CMK (cell line): ENCODE results near the gene RNFT2.

Experiments used
- DNase-seq: peaks from one replicate; pipeline ENCODE4 v3.0.0-alpha.2; 2010; ENCODE audit warnings: low read depth

RNFT2 gene

DNA sequence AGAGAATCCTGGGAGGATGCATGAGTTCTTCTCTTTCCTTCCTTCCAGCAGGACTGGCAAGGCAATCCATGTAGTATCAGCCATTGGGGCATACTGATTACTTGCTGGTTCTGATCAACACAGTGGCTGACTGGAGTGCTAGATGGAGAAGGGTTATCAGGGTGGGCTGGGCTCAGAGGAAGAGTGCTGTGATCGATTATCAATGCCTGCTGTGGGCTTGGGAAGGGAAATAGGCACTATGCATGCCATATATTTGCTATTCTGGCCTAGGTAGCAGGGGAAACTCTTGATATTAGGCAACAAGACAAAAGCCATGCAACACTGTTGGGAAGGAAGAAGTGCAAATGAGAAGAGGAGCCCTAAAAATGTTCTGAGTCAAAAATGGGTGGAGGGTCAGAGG lies 97.4 kb downstream of the RNFT2 start:
- no peak for DNase-seq

DNA sequence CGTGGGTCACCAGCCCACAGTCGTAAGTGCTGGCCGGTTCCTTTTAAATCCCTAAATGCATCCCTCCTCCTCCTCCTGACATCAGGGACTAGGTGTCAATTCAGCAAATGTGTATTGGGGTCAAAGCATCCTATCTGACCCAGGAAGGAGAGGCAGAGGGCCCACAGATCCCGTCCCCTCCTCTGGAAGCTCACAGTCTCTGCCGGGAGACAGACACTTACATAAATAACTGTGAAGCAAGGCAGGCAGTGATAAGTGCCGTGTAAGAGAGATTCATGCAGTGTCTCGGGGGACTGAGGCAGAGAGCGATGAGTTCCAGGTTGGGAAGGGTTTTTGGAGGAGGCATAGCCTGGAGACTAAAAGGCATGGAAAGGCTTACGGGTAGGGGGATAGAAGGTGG lies 99.0 kb downstream of the RNFT2 start:
- DNase-seq, result no peak

DNA sequence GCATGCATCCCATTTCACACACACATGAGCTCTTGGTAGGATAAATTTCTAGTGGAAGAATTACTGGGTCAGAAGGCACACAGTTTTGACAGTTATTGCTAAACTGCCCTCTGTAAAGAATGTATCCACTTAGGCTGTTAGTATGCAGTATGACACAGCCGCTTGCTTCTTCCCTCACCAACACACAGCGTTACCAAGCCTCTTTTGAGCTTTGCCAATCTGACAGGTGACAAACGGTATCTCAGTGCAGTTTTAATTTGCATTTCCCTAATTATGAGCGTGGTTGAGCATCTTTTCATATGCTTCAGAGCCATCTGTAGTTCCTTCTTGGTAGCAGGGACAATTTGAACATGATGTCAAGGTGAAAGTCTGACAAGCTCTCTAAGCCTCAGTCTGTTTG lies 100.2 kb downstream of the RNFT2 start:
- no peak for DNase-seq

DNA sequence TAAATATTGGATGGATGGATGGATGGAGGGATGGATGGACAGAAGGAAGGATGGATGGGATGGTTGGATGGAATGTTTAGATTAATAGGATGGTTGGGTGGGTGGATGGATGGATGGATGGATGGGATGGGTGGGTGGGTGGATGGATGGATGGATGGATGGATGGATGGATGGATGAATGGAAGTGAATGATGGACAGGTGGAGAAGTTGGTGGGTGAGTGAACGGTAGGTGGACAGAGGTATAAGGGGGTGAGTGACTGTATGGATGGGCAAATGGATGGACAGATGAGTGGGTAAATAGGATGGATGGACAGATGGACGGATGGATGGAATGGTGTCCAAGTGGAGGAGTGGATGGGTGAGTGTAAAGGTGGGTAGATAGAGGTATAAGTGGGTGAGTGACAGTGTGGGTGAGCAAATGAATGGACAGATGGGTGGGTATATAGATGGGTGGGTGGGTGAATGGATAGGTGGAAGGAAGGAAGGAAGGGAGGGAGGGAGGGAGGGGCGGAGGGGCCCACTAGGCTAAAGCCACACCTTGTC lies 101.2 kb downstream of the RNFT2 start:
- DNase-seq, result no peak

DNA sequence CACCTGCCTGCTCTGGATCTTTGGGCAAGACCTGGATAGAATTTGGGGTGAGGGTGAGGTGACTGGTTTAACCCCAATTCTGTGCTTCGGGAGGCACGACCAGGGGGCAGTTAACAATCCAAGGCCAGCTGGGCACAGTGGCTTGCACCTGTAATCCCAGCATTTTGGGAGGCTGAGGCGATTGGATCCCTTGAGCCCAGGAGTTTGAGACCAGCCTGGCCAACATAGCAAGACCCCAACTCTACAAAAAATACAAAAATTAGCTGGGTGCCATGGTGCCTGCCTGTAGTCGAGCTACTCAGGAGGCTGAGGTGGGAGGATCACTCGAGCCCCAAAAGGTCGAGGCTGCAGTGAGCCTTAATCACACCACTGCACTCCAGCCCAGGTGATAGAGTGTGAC lies 105.0 kb downstream of the RNFT2 start:
- DNase-seq, result no peak

DNA sequence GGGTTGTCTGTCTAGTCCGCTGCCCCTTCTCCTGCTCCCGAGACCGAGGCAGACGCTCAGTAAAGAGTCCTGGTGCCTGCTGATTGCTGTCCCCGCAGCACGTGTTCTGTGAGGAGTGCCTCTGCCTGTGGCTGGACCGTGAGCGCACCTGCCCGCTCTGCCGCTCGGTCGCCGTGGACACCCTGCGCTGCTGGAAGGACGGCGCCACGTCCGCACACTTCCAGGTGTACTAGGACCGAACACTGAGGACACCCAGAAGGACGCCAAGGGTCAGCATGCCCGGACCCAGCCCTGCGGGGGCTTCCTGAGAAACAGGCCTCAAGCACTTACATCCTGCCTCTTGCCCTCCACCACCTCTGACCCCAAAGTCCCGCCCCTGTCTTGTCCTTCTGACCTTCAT lies 111.1 kb downstream of the RNFT2 start:
- DNase-seq, result no peak

DNA sequence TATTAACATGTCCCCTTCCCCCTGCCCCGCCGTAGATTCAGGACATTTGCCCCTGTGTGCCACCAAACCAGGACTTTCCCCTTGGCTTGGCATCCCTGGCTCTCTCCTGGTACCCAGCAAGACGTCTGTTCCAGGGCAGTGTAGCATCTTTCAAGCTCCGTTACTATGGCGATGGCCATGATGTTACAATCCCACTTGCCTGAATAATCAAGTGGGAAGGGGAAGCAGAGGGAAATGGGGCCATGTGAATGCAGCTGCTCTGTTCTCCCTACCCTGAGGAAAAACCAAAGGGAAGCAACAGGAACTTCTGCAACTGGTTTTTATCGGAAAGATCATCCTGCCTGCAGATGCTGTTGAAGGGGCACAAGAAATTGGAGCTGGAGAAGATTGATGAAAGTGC lies 114.2 kb downstream of the RNFT2 start:
- no peak for DNase-seq

DNA sequence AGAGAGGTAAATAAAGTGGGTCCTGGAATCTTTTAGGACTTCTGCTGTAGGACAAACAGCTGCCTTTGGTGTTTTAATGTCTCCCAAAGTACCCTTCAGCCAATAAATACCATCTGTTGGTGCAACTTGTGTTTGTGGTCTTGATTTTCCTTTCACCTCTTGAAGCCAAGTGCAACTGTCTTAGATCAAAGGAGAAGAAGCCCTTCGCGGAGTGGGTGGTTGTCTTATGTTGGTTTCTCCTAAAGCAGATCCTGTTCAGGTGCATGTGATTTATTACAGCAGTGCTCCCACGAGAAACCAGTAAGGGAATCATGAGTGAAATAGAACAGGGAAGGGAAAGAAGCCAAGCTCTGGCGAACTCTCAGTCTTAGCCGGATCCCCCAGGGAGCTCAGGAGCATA lies 115.4 kb downstream of the RNFT2 start:
- DNase-seq, result no peak

DNA sequence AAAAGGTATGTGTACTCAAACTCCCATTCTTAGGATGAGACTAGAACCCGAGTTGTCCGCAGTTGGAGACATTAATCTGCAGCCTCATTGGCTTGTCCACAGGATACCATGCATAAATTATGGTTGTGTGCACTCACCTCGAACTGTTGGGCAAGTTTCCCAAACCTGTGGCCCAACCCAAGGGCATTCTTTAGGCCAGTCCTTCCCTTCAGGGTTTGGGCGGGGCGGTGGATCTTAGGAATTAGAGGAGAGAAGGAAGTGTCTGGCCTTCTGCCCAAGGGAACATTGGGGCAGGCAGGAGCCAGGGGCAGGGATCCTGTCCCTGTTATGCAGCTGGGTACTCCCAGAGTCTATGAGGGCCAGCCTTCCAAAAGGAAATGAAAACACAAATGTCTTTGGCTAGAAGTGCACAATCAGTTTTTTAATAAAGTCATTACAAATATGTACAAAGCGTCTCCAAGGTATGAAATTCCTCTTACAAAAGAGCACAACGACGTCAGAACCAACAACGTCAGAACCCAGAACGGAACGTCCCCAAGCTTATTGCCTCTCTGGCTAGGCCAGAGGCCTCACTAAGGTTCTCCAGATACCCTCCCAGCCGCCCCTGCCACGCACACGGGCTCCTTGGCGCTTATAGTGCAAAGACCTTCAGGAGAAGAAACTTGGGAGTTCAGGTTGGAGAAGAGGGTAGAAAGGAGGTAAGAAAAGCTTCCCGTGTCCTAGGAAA lies 117.8 kb downstream of the RNFT2 start:
- no peak for DNase-seq

DNA sequence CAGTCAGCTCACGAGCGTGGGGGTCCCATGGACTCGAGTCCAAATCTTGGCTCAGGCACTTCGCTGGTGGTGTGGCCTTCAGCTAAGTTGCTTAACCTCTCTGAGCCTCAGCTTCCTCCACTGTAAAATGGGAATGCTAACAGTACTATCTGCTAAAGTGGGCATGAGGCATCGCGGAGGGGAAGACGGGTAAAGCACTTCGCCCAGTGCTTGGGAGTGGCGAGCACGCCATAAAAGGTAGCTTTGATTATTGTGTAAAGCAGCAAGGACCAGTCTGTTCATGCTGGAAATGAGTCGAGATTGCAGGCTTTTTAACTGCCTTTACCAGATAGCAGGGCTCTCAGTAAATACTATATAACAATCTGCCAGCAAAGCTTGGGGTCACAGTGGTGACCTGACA lies 118.6 kb downstream of the RNFT2 start:
- DNase-seq, result no peak

DNA sequence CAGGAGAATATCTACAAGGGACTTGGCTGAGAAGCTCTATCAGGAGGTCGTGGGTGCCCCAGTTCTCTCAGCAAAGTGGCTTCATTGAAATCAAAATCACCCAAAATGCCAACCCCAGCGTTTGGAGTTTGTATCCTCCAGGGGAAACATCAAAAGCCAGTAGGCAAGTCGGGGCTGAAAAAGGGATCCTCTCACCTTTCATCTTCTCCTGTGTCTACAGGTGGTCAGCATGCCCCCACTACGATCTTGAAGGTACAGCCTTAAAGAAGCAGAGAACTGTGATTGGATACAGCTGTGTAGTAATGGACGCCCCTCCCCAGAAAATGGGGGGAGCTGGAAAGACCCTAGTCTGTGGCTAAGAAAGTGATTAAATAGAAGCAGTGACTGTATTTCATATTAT lies 121.0 kb downstream of the RNFT2 start:
- DNase-seq, result no peak

DNA sequence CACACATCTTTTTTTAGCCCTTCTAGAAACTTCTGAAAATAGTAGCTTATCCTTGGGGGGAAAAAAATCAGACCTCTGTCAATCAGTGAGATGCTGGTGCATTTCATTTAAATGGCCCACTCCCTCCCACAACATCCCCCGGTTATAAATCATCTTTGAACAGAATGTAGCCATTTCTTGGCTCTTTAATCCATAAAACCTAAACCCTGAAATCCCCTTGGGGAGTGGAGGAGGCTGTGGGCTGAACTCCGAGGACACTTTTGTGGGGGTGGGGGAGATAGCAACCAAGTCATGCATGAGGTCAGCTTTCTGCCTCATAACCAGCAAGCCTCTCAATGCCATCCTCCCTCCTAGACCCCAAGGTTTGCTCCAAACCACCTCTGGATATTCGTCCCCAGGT lies 122.1 kb downstream of the RNFT2 start:
- no peak for DNase-seq

DNA sequence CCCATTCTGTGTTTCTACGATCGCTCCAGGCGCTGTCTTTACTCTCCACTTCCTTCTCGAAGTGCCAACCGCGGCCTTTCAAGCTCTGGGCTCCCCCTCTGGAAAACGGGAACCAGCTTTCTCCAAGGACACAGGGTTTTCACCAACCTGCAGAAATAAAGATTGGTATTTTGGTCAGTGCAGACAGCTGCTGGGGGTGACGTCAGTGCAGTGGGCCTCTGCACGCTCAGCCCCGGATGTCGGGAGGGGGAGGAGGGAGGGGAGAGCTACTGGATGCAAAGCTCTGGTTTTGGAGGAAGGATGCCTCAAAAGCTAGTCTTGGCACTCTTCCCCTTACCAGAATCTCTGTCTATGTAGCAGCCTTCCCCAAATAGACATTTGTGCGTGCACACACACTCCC lies 123.2 kb downstream of the RNFT2 start:
- no peak for DNase-seq

DNA sequence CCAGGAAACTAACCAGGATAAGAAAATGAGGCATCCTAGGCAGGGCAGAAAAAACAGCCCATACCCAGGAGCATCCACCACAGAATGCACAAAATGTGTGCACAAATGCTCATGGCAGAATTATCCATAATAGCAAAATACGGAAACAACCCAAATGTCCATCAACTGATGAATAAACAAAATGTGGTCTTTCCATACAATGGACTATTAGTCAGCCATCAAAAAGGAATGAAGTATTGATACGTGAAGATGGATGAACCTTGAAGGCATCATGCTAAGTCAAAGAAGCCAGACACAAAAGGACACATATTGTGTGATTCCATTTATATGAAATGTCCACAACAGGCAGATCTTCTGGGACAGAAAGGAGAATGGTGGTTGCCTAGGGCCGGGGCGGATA lies 124.1 kb downstream of the RNFT2 start:
- DNase-seq, result no peak

DNA sequence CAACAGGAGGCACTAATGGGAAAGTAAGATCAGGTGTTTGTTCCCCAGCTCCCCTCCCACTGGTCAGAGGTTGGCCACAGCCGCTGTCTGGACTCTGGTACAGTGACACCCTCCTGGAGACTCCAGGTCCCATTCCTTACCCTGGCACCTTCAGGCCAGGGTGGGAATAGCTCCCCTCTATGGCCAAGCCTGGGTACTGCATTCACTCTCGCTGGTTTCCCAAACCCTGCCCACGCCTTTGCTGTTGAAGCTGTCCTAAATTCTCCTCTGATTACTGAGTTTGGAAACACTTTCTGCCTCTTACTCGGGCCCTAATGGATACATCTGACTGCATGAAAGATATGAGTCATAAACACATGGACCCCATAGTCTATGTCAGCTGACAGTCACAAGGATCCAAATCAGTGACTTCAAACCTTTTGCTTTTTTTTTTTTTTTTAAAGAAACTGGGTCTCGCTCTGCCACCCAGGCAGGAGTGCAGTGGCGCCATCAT lies 125.2 kb downstream of the RNFT2 start:
- no peak for DNase-seq

DNA sequence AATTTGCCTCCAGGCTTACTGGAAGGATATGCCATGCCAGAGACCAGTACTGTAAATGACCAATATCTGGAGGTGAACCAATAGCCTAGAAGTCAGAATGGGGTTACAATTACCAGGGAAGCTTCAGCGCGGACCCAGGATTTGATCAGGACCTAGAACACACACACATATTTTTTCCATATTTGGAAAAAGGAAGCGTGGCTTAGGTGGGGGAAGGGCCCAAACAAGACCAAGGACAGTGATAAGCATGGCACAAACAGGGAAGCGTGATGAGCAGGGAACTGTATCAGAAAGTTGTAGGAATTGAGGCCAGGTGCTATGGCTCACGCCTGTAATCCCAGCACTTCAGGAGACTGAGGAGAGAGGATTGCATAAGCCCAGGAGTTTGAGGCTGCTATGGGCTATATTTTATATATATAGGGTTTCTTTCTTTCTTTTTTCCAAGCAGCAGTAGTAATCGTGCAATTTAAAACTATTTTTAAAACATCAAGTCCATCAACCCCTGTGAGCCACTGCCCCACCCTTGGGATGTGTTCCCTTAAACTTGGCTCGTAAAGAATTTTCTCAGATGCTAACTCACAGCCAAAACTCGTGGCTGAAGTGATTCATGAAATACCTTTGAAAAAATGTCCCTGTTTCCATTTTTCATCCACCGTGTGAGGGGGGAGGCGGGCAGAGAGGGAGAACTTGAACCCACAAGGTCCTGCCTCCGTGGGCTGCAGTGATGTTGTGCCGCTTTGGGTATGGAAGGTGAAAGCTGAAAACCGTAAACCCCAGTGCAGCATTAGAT lies 126.5 kb downstream of the RNFT2 start:
- DNase-seq, result no peak

DNA sequence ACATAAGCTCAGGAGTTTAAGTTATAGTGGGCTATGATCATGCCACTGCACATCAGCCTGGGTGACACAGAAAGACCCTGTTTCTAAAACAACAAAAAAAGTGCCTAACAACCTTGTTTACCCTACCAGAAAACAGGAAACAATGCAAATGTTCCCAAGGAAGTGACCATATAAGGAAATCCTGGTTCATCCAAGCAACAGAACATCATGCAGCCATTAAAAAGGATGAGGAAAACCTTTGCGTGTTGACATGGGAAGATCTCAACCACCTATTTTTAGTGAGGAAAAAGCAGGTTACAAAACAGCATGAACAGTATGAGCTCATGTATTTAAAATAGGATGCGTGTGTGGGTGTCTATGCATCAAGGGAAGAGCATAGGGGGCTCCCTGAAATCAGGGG lies 129.4 kb downstream of the RNFT2 start:
- no peak for DNase-seq

DNA sequence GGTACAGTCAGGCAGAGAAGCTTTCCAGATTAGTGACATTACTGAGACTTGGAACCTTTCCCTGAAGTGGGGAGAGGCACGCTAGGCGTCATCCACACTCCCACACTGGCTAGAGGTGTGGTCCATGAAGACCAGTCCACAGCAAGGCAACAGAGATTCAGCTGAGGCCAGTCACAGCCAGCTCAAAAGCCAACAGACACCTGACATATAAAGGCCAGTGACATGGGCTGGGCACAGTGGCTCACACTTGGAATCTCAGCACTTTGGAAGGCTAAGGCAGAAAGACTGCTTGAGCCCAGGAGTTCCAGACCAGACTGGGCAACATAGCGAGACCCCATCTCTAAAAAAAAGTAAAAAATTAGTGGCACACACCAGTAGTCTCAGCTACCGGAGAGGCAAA lies 132.2 kb downstream of the RNFT2 start:
- no peak for DNase-seq

DNA sequence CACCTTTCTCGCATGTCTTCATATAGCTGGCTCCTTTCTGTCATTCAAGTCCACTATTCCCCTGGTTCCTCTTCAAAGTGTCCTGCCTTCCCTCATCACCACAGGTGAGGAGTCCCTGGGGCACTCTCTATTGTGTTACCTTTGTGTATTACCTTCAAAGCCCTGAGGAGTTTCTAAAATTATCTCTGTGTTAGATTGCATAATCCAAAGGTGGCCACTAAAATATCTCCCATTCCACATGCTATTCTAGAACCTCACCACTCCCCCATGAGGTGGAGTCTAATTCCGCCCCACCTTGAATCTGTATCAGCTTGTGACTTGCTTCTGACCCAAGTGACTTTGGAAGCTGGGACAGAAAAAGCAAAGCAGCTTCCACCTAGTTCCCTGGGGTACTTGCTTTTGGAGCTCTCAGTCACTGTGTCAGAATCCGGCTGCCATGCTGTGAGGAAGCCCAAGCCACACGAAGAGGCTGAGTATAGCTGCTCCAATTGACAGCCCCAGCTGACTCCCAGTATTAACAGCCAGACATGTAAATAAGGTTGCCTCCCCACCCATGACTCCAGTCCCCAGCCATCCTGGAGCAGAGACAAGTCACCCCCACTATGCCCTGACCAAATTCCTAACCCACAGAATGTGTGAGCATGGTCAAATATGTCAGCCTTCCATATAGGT lies 136.3 kb downstream of the RNFT2 start:
- DNase-seq, result no peak

DNA sequence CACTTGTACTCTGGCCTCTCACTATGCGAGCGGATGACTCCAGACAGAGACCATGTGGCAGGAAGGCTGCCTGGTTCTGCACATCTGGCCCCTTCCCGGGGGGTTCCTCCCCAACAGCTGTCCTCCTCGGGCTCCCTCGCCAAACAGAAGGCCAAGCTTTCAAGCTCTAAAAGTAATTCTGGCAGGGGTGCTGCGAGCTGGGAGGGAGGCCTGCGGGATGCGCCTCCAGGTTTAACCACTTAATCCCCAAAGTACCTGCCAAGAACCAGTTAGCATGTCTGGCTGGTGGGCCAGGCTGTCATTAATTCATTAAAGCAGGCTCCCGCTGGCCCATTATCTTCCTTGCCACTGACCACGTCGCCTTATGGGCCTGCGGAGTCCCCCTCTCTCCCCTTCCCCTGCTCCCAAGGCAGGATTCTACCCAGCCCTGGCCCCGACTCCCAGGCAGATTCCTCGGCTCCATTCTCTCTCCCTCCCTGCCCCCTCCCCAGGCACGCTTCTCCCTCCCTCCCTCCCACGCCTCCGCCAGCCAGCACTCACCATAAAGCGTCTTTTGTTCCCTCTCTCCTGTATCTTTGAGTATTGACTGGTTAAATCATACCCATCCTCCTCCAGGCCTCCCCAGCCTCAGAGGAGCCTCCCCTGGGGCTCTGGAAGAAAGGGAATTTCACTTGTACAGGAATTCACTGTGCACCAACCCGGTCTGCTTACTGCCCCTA lies 138.2 kb downstream of the RNFT2 start:
- DNase-seq, result no peak

DNA sequence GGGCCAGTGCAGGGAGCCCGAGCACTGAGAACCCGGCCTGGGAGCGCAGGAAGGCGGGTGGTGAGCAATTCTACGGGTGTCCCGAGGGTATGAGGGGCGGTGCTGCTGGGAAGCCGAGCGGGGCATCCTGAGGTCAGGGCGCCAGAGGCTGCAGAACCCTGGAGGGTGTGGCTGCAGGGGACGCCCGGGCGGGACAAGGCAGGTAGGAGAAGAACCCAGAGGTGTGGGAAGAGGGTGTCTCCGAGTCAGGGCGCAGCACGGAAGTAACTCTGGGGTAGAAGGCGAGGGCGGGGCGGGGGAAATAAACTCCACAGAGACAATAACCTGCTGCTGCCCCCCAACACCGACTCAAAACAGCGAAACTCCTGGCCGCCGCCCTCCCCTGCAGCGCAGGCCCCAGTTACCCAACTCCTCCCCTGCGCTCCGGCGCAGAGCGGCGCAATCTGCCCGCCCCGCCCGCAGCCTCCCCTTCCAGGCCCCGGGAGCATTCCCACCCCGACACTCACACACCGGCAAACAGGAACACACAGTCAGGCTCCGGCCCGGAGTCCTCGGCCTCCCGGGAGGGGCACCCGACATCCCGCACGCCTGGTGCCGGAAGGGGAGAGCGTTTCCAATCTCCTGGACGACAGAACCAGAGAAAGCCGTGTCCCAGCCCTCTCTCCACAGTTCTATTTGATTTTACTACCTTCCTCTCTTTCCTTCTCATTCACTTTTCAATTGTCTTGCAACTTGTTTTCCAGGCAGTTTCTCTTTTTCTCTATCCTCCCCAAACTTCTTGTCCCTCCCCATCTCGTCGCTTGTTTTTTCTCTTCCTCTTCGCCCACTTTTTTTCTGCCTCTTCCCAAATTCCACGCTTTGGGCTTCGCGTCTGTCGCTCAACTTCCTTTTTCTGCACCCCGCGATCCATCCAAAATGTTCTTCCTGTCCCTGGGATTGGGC lies 140.7 kb downstream of the RNFT2 start:
- no peak for DNase-seq
